ENCODE results near the gene AMH. TPM values are rescaled to one million over a fixed set of nuclear protein-coding genes. Genes with fewer than 3 reads are reported as not detected.
"Not testable (repeated sequence)": the region's sequence is repeated elsewhere in the genome, so short reads cannot be mapped to it uniquely, and the experiment has no call there.

Gene AMH
- total and polyA plus RNA-seq, 2 experiments from 2014 or later: 1.9 to 6.8 TPM

DNA sequence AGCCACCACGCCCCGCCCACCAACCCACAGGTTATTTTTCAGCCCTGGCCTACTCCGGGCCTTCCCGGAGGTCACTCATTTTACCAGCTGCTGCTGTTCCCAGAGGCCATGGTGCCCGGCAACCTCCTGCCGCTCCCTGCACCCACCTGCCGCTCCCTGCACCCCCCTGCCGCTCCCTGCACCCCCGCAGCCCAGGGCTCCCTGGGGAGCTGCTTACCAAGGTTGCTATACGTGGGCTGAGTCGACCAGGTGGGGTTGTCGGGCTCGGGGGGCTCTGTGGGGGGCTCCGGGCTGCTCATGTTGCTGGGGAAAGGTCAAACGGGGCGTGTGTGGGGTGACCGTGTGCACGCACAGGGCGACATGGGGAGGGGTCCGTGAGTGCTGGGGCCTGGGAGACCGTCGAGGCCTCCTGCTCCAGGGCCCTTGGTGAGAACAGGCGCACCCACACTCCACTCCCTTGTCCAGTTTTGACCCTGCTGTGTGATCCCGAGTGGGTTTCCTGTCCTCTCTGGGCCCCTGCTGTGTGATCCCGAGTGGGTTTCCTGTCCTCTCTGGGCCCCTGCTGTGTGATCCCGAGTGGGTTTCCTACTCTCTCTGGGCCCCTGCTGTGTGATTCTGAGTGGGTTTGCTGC, 31.6 kb downstream of the AMH start:
- no peak overlapping the region for H3K4me3 ChIP-seq
- no peaks in the 10 kb centered on the region for H3K79me2 ChIP-seq (replicated peaks; ENCODE audit: insufficient read depth)
- no peaks in the 10 kb centered on the region for H3K4me1 ChIP-seq (ENCODE audit: insufficient read depth)
- H3K27me3 Mint-ChIP-seq (ENCODE audit: insufficient read depth, low read depth, poor library complexity): peaks cover 15% of the 10 kb centered on the region
- peaks cover 5% of the 10 kb centered on the region; the same call in 2 of the 3 replicates for H3K4me1 Mint-ChIP-seq
- DNase-seq (ENCODE audit: low spot score) (no peak), ATAC-seq (no peak)
- no peaks in the 10 kb centered on the region for H3K36me3 ChIP-seq (ENCODE audit: insufficient read depth)
- H3K27ac Mint-ChIP-seq: no peak overlapping the region
- no peak overlapping the region for H3K4me2 ChIP-seq
- H3K27ac ChIP-seq (ENCODE audit: low read depth): no peak overlapping the region
- no peaks in the 10 kb centered on the region for H3K9me3 Mint-ChIP-seq
- no peaks in the 10 kb centered on the region for H3K9me2 ChIP-seq (ENCODE audit: insufficient read depth)
- TF ChIP-seq, protein P1, sequence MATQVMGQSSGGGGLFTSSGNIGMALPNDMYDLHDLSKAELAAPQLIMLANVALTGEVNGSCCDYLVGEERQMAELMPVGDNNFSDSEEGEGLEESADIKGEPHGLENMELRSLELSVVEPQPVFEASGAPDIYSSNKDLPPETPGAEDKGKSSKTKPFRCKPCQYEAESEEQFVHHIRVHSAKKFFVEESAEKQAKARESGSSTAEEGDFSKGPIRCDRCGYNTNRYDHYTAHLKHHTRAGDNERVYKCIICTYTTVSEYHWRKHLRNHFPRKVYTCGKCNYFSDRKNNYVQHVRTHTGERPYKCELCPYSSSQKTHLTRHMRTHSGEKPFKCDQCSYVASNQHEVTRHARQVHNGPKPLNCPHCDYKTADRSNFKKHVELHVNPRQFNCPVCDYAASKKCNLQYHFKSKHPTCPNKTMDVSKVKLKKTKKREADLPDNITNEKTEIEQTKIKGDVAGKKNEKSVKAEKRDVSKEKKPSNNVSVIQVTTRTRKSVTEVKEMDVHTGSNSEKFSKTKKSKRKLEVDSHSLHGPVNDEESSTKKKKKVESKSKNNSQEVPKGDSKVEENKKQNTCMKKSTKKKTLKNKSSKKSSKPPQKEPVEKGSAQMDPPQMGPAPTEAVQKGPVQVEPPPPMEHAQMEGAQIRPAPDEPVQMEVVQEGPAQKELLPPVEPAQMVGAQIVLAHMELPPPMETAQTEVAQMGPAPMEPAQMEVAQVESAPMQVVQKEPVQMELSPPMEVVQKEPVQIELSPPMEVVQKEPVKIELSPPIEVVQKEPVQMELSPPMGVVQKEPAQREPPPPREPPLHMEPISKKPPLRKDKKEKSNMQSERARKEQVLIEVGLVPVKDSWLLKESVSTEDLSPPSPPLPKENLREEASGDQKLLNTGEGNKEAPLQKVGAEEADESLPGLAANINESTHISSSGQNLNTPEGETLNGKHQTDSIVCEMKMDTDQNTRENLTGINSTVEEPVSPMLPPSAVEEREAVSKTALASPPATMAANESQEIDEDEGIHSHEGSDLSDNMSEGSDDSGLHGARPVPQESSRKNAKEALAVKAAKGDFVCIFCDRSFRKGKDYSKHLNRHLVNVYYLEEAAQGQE (IDR thresholded peaks at IDR 0.05; ENCODE audit: unreplicated experiment): no peak
- TF ChIP-seq CTCF (conservative IDR thresholded peaks at IDR 0.05; ENCODE audit: low read depth in 2 of 2) (no peak), CREB1 (CRISPR knock-in tag; IDR thresholded peaks at IDR 0.05; ENCODE audit: low read depth) (no peak), NANOG (IDR thresholded peaks at IDR 0.05; ENCODE audit: borderline replicate concordance) (no peak), POLR2AphosphoS5 (IDR thresholded peaks at IDR 0.05; ENCODE audit: low read depth) (no peak), STAT1 (IDR thresholded peaks at IDR 0.05; ENCODE audit: unreplicated experiment) (no peak)
- H3K4me3 Mint-ChIP-seq: no peak overlapping the region
- 0 out of 2 replicates have a peak, but pooled peaks cover 6% of the 10 kb centered on the region for H3F3A ChIP-seq (replicated peaks; ENCODE audit: low read depth)
- H4K20me1 ChIP-seq (replicated peaks; ENCODE audit: insufficient read depth): no peaks in the 10 kb centered on the region
- peaks cover 21% of the 10 kb centered on the region for H3K27me3 ChIP-seq (ENCODE audit: insufficient read depth)
- H3K36me3 Mint-ChIP-seq (ENCODE audit: low read depth): no peaks in the 10 kb centered on the region; the same call in 2 of the 3 replicates
- H2AFZ ChIP-seq: no peak overlapping the region

DNA sequence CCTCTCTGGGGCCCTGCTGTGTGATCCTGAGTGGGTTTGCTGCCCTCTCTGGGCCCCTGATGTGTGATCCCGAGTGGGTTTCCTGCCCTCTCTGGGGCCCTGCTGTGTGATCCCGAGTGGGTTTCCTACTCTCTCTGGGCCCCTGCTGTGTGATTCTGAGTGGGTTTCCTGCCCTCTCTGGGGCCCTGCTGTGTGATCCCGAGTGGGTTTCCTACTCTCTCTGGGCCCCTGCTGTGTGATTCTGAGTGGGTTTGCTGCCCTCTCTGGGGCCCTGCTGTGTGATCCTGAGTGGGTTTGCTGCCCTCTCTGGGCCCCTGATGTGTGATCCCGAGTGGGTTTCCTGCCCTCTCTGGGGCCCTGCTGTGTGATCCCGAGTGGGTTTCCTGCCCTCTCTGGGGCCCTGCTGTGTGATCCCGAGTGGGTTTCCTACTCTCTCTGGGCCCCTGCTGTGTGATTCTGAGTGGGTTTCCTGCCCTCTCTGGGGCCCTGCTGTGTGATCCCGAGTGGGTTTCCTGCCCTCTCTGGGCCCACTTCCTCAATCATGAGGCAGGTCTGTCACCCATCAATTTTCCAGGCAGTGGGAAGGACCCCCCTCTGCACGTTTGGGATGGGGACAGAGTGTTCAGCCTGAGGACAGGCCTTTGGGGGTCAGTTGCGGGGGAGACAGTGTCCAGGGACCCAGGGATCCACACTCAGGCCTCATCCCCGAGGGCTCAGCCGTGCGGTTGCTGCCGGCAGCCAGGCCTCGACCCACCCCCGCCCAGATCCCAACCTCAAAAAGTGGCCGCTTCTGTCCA, 32.3 kb downstream of the AMH start:
- H3K27me3 Mint-ChIP-seq (ENCODE audit: insufficient read depth, low read depth, poor library complexity): peaks cover 20% of the 10 kb centered on the region
- Histone ChIP-seq H3K4me2 (peak overlapping the region; percentile 88), H3K4me3 (peak overlapping the region; percentile 69), H3K27me3 (ENCODE audit: insufficient read depth) (peaks cover 21% of the 10 kb centered on the region)
- H3K27ac ChIP-seq (ENCODE audit: low read depth); H3K27ac Mint-ChIP-seq; H4K20me1 ChIP-seq (replicated peaks; ENCODE audit: insufficient read depth); H3K36me3 Mint-ChIP-seq (ENCODE audit: low read depth); H3K4me1 ChIP-seq (ENCODE audit: insufficient read depth); DNase-seq (ENCODE audit: low spot score); H3K36me3 ChIP-seq (ENCODE audit: insufficient read depth); H3K4me1 Mint-ChIP-seq; H3K9me3 Mint-ChIP-seq; H3K9me2 ChIP-seq (ENCODE audit: insufficient read depth); H2AFZ ChIP-seq; H3K79me2 ChIP-seq (replicated peaks; ENCODE audit: insufficient read depth); H3F3A ChIP-seq (replicated peaks; ENCODE audit: low read depth): not testable (repeated sequence)
- ATAC-seq: peak; percentile 19
- peak overlapping the region; percentile 66; the same call in 2 of the 3 replicates for H3K4me3 Mint-ChIP-seq

Measured in GM23338 (cell line).